DND-41 (cell line): ENCODE results near the gene GABRG3.

Source experiments
- ATAC-seq: fragments of 200-7000 bp; cut with Tn5 transposase; 3 replicates; pipeline ENCODE4 v1.9.1; 2021; ENCODE audit warnings: low read depth; ENCODE audit not compliant: insufficient read depth
- DNase-seq: peaks from one replicate; pipeline ENCODE4 v3.0.0-alpha.2; 2020
- H2AFZ ChIP-seq: 2 replicates; pipeline ENCODE4 v1.6.0; 2012; ENCODE audit warnings: low read depth, low read length
- H3K27ac ChIP-seq: 2 replicates; pipeline ENCODE4 v1.5.1; 2012; ENCODE audit warnings: low read length, inconsistent platforms
- H3K27me3 ChIP-seq: fragments of 200-600 bp; sonication (generic); 2 replicates; pipeline ENCODE4 v1.6.0; 2012; ENCODE audit warnings: low read length, mild to moderate bottlenecking, inconsistent platforms; ENCODE audit not compliant: insufficient read depth, poor library complexity
- H3K36me3 ChIP-seq: 2 replicates; pipeline ENCODE4 v1.5.1; 2012; ENCODE audit warnings: low read length, inconsistent platforms; ENCODE audit not compliant: insufficient read depth
- H3K4me1 ChIP-seq: 2 replicates; pipeline ENCODE4 v1.5.1; 2012; ENCODE audit warnings: mild to moderate bottlenecking, low read length; ENCODE audit not compliant: insufficient read depth
- H3K4me2 ChIP-seq: 2 replicates; pipeline ENCODE4 v1.6.0; 2012; ENCODE audit warnings: mild to moderate bottlenecking, moderate library complexity, low read length, inconsistent platforms; ENCODE audit not compliant: insufficient read depth
- H3K4me3 ChIP-seq, 2 experiments: fragments of 200-600 bp in 1 of 2; shearing (Covaris generic) in 1 of 2; 2 replicates each; pipeline ENCODE4 v1.5.1; 2012 to 2016; ENCODE audit warnings: inconsistent platforms in 2 of 2, low read length in 2 of 2, mild to moderate bottlenecking in 2 of 2, low read depth in 1 of 2, moderate library complexity in 1 of 2
- H3K79me2 ChIP-seq: 2 replicates; pipeline ENCODE4 v1.6.0; 2012; ENCODE audit warnings: low read length, inconsistent platforms; ENCODE audit not compliant: insufficient read depth
- H3K9ac ChIP-seq: 2 replicates; pipeline ENCODE4 v1.6.0; 2012; ENCODE audit warnings: low read depth, mild to moderate bottlenecking, inconsistent platforms, low read length, moderate library complexity
- H3K9me3 ChIP-seq: 2 replicates; pipeline ENCODE4 v1.5.1; 2012; ENCODE audit warnings: low read length, moderate library complexity, mild to moderate bottlenecking, inconsistent platforms; ENCODE audit not compliant: insufficient read depth, severe bottlenecking
- H4K20me1 ChIP-seq: 2 replicates; pipeline ENCODE4 v1.6.0; 2012; ENCODE audit warnings: low read length; ENCODE audit not compliant: insufficient read depth
- EZH2 ChIP-seq: IDR thresholded peaks from 3 replicates; pipeline ENCODE4 v1.6.1; 2012; ENCODE audit warnings: borderline replicate concordance, low read depth, mild to moderate bottlenecking, moderate library complexity, low read length, inconsistent platforms; ENCODE audit not compliant: severe bottlenecking
- TF ChIP-seq, protein P1 (sequence below): IDR thresholded peaks from 2 replicates; pipeline ENCODE4 v1.5.1; 2012; ENCODE audit warnings: borderline replicate concordance, low read length, moderate library complexity, mild to moderate bottlenecking; ENCODE audit not compliant: poor library complexity, severe bottlenecking; ENCODE audit errors: extremely low read depth

The GABRG3 gene

DNA sequence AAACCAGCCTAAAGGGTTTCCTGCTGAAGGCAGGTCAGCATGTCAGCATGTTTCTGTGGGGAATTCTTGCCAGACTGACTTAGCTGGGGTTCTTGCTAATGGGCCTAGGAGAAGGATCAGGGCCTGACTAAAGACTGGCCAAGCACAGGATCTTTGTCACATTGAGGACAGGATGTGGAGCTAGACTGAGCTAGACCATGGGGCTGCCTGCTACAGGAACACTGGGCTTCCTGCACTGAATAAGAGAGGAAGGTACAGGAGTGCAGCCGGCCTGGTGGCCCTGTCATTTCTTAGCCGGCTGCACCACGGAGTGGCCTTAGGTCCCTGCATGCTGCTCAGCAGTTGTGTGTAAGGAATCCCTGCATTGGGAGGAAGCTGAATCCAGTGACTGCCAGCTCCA, 68.2 kb downstream of the GABRG3 start:
- H3K9me3 ChIP-seq: no peaks in the 10 kb centered on the region
- H3K27ac ChIP-seq: no peak overlapping the region
- no peaks in the 10 kb centered on the region for H3K79me2 ChIP-seq
- no peak overlapping the region for H3K4me2 ChIP-seq
- H3K27me3 ChIP-seq: no peaks in the 10 kb centered on the region
- TF ChIP-seq, protein P1, sequence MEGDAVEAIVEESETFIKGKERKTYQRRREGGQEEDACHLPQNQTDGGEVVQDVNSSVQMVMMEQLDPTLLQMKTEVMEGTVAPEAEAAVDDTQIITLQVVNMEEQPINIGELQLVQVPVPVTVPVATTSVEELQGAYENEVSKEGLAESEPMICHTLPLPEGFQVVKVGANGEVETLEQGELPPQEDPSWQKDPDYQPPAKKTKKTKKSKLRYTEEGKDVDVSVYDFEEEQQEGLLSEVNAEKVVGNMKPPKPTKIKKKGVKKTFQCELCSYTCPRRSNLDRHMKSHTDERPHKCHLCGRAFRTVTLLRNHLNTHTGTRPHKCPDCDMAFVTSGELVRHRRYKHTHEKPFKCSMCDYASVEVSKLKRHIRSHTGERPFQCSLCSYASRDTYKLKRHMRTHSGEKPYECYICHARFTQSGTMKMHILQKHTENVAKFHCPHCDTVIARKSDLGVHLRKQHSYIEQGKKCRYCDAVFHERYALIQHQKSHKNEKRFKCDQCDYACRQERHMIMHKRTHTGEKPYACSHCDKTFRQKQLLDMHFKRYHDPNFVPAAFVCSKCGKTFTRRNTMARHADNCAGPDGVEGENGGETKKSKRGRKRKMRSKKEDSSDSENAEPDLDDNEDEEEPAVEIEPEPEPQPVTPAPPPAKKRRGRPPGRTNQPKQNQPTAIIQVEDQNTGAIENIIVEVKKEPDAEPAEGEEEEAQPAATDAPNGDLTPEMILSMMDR: no peak
- no peak for TF ChIP-seq EZH2
- H4K20me1 ChIP-seq: no peaks in the 10 kb centered on the region
- no peak overlapping the region for H2AFZ ChIP-seq
- H3K9ac ChIP-seq: no peak overlapping the region
- H3K4me1 ChIP-seq: no peaks in the 10 kb centered on the region
- no peak overlapping the region for H3K4me3 ChIP-seq
- H3K36me3 ChIP-seq: no peaks in the 10 kb centered on the region
- no peak for DNase-seq
- no peak for ATAC-seq

DNA sequence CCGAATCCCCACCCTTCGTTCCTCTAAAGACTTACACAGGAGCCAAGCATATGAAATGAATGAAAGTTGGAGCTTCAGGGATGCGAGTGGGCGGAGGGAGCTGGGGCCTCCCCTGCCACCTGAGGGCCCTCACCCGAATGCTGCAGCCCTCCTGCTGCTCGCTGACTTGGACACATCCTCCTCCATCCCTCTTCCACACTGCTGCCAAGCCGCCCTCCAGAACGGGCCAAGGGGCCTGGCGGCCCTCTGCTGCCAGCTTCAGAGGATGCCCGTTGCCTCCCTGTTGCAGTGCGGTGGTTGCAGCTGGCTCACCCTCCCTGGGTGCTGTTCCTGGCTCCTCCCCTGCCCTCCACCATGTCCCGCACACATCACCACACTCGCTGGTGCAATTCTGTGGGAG, 71.2 kb downstream of the GABRG3 start:
- Histone ChIP-seq H3K79me2 (no peaks in the 10 kb centered on the region), H3K27me3 (no peaks in the 10 kb centered on the region), H3K4me1 (no peaks in the 10 kb centered on the region), H3K27ac (no peak overlapping the region), H3K9me3 (no peaks in the 10 kb centered on the region), H3K4me2 (no peak overlapping the region), H2AFZ (no peak overlapping the region), H3K36me3 (no peaks in the 10 kb centered on the region), H3K4me3 (no peak overlapping the region), H3K9ac (no peak overlapping the region), H4K20me1 (no peaks in the 10 kb centered on the region)
- ATAC-seq (no peak), DNase-seq (no peak)
- TF ChIP-seq EZH2: no peak
- TF ChIP-seq, protein P1: no peak

- Histone ChIP-seq H4K20me1 (no peaks in the 10 kb centered on the region), H3K9me3 (no peaks in the 10 kb centered on the region), H3K36me3 (no peaks in the 10 kb centered on the region), H3K79me2 (no peaks in the 10 kb centered on the region), H3K4me3 (no peak overlapping the region), H3K27me3 (no peaks in the 10 kb centered on the region), H3K4me2 (no peak overlapping the region), H3K9ac (no peak overlapping the region), H3K27ac (no peak overlapping the region), H2AFZ (no peak overlapping the region), H3K4me1 (no peaks in the 10 kb centered on the region)
- ATAC-seq: no peak
- no peak for DNase-seq
- TF ChIP-seq, protein P1: no peak
- no peak for TF ChIP-seq EZH2
These were observed 71.7 kb downstream of the GABRG3 start for GRCh38 chr15:27042646-27043045.

- H3K9me3 ChIP-seq: no peaks in the 10 kb centered on the region
- no peak overlapping the region for H3K9ac ChIP-seq
- H3K79me2 ChIP-seq: no peaks in the 10 kb centered on the region
- no peak overlapping the region for H3K4me2 ChIP-seq
- no peaks in the 10 kb centered on the region for H3K27me3 ChIP-seq
- TF ChIP-seq, protein P1: no peak
- TF ChIP-seq EZH2: no peak
- no peaks in the 10 kb centered on the region for H3K4me1 ChIP-seq
- no peaks in the 10 kb centered on the region for H4K20me1 ChIP-seq
- no peak for ATAC-seq
- no peaks in the 10 kb centered on the region for H3K36me3 ChIP-seq
- no peak overlapping the region for H3K27ac ChIP-seq
- H3K4me3 ChIP-seq: no peak overlapping the region
- no peak for DNase-seq
- H2AFZ ChIP-seq: no peak overlapping the region
These were observed 72.8 kb downstream of the GABRG3 start for GRCh38 chr15:27043770-27044169.
